Inflammatory macrophage treated with lipopolysaccharide for 4 hours (primary cell): Measurements from ENCODE around the gene TAOK1.

Source experiments
- DNase-seq: peaks from one replicate; pipeline ENCODE4 v3.0.0-alpha.2; 2020

TAOK1 gene

DNA sequence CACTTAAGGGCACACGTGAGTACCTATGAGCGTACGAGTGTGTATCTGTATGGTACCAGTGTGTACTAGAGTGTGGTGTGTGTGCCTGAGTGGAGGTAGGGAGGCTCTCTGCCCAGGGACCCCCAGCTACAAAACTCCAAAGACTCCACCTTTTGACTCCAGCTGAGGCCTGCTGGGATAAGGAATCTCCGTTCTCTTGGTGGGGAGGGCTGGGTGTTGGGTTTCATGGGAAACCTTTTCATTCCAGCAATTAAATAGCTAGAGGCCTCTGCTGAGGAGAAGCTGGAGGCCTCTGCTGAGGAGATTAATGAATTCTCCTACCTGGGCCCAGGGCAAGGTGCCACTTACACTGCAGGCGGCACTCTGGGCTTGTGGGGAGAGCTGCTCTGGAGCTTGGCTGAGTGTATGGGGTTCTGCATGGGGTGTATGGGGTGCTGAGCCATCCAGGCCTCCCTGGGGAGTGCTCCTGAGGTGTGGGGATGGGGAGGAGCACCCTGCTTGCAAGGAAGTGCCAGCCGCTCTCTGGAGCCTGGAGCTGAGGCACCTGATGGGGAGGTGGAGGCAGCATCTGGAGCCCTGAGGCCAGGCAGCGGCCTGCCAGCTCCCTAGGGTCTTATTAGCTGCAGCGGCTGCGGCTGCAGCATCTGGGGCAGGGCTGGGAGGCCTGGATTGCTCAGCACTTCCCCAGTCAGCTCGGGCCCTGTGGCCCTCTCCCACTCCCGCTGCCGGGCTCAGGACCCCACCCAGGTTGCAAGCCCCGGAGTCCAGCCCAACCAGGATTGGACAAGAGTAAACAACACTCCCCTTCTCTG is 207.4 kb downstream of the TAOK1 start:
- DNase-seq = no peak
